Cerebellar nuclear complex (tissue), 1 donor: ENCODE results near the gene SCUBE1.
"Not testable (repeated sequence)": the region's sequence is repeated elsewhere in the genome, so short reads cannot be mapped to it uniquely, and the experiment has no call there.

Experiments
- DNase-seq, 2 experiments: peaks; one replicate each; lab custom pipeline; 2025; lab: John Stamatoyannopoulos, UW

Gene SCUBE1

GRCh38 chr22:43356881-43357280 is 13.7 kb upstream of the SCUBE1 start:
- no peak for DNase-seq

GRCh38 chr22:43355688-43356087 is 12.5 kb upstream of the SCUBE1 start:
- not testable (repeated sequence) for DNase-seq

- no peak for DNase-seq
Observed at GRCh38 chr22:43351966-43352345, 8.8 kb upstream of the SCUBE1 start.

DNA sequence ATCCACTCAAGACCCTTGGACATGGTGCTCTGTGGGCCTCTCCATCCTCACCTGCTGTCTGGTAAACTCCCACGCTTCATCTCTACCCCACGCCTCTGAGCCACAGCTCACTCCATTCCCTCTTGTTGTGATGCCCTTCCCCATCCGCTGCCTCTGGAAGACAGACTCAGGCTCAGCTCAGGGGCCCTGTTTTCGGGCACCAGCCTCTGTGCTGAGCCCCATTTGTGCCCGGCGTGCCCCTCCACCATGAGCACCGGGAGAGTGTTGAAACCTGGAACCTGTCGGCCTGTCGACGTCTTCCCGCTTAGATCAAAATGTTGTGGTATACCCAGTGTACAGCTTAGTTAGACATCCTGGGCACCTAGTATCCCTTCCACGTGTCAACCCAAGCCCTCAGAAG is 6.5 kb upstream of the SCUBE1 start:
- DNase-seq, result no peak

DNA sequence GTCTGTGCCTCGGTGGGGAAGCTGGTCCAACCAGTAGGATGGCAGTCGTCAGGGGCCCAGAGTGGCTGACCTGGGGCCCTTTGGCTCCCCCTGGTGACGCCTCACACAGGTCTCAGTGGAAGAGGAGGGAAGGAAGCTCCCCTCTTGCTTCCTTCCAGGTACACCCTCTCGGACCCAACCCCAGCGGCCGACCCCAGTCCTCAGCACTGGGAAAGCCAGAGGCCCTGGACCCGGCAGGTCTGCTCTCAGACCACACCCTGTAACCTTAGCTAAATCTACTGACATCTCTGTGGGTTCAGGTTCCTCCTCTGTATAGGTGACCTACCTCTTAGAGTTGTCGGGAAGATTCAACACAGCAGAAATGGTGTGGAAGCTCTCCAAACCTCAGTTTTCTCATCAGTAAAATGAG is 3.4 kb upstream of the SCUBE1 start:
- DNase-seq, result no peak

DNA sequence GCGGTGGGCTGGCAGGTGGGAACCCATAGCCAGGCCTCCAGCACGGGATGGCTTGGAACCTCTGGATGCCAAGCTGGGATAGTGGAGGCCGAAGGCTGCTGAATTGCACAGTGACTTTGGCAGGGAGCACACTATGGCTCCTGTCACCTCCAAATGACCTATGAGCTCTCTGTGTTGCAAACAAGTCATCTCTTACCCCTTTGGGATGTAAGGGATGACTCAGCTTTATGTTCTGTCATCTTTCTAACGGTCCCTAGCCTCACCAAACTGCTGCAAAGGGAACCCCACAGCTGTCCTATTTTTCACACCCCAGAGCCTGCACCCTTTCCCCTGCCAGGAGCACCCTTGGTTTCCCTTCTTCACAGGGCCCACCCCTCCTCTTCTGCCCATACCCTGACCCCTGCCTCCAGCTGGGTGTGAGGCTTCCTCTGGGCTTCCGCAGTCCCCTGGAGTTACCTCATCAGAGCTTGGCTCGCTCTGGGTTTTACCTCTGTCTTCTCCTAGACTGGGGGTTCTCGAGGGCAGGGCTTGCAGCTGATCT is 2.7 kb upstream of the SCUBE1 start:
- DNase-seq, result no peak

DNA sequence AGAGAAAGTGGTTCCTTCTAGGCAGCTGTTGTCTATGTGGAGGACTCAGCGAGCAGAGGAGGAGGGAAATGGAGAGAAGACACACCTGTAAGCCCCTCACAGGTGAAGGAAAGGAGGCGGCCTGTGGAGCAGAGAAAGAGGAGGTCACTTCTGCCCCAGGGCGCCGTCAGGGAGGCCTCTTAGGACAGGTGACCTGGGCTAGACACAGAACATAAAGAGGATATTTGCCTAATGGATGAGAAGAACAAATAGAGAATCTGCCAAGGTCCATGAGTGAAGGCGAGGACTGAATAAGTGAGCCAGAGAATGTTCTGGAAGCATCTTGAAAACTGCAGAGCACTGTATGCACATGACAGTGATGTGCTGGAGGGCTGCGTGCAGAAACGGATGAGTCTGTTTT is 2.2 kb upstream of the SCUBE1 start:
- no peak for DNase-seq

GRCh38 chr22:43344520-43344787 is 1.3 kb upstream of the SCUBE1 start:
- DNase-seq, result no peak

- DNase-seq, result no peak
Observed at GRCh38 chr22:43343670-43344519, 723 bp upstream of the SCUBE1 start.

DNA sequence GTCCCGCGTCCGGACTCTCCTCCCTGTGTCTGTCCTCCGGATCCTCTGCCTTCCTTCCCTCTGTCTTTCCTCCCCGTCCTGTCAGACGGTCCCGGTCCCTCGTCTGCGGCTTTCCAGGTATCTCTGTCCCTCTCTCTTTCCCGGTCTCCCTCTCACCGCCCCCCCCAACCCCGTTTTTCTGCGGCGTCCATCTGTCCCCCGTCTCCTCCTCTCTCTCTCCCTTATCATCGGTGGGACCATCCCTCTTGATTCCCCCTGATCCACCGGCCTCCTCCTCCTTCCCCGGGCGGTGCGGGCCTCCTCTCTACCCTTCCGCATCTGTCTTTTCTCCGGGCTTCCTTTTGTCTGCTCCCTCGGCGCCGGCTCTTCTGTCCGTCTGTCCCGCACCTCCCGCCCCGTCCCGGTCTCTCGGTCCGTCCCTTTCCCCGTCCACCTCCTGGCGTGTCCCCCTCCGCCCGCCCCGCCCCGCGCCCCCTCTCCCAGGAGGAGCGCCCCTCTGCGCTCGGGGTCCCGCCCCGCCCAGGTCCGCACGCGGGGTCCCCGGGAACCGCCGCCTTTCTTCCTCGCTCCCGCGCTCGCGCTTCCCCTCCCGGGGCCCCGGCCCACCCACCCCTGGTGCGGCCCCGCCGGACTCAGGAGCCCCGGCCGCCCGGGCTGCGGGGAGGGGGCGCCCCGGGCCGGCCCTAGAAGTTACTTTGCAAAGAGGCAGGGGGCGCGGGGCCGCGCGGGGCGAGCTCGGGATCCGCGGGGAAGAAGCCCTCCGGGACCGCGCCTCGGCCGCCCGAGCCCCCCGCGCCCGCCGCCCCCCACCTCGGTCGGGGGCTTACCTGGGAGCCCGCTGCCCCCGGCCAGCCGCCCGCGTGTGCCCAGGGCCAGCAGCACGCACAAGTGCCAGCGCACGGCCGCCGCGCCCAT is 568 bp downstream of the SCUBE1 start:
- no peak for DNase-seq

DNA sequence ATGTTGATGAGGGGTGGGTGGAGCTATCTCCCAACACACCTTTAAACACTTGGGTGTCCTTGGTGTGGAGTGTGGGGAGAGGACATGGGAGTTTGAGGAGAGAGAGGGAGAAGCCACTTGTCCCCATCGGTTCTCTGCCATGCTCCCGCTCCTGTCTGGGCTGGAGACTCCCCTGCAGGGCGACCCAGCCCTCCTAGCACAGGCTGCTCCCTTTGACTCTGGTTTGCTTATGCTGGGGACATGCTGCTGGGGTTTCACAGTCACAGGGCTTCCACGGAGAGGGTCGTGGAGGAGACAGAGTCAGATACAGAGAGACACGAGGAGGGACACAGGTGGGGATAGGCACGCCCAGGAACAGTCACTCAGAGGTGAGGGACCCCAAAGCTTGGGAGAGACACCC is 1.6 kb downstream of the SCUBE1 start:
- DNase-seq, result no peak

- DNase-seq, result no peak
Observed at GRCh38 chr22:43338766-43339345, 4.3 kb downstream of the SCUBE1 start.

- no peak for DNase-seq
Observed at GRCh38 chr22:43337946-43338345, 5.2 kb downstream of the SCUBE1 start.

DNA sequence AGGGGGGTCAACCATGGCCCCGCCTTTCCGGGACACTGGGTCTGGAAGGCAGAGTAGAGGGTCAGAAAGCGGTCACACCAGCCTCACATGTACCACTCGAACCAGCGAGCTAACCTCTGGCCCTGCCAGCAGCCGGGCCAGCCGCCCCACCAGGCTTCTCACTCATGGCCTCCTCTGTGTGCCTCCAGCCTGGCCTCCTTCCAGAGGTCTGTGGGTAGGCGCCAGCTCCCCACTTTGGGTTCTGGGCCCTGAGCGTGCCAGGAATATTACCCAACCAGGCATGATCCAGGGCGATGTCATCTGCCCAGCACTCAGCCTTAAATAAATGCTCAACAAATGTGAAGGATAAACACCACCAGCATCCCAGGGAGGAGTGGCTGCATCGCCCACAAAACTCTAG is 5.8 kb downstream of the SCUBE1 start:
- DNase-seq, result no peak

DNA sequence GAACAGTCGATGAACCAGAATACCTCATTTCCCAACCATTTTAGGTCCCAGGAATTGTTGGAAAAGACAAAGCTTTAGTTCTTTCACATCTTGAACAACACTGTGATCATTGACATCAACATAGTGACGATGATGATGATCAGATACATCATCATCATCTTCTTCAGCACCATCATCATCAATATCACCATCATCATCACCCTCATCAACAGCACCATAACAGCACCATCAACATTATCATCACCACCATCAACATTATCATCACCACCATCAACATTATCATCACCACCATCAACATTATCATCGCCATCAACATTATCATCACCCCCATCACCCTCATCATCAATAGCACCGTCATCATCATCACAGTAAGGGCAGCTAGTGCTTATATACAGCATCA is 8.8 kb downstream of the SCUBE1 start:
- no peak for DNase-seq

GRCh38 chr22:43333978-43334377 is 9.2 kb downstream of the SCUBE1 start:
- DNase-seq, result no peak

DNA sequence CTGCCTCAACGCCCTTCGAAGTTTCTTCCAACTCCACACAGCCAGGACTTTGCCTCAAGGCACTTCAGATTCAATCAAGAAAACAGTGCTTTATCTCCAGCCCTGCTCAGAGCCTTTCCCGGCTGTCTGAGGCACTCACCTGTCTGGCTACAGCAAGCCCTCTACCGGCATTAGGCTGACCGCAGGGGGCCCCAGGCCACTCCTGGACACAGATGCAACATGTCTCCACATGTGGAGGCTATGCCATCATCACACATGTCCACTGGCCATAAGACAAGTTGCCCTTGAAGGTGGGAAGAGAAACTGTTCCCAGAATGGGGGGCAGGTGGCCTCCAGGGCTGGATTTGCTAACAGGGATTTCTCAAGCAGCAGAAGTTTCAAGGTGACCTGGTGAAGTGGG is 10.0 kb downstream of the SCUBE1 start:
- no peak for DNase-seq

GRCh38 chr22:43331698-43332097 is 11.5 kb downstream of the SCUBE1 start:
- DNase-seq, result no peak

GRCh38 chr22:43331069-43331451 is 12.1 kb downstream of the SCUBE1 start:
- no peak for DNase-seq

- DNase-seq, result no peak
Observed at GRCh38 chr22:43330178-43331068, 12.7 kb downstream of the SCUBE1 start.

DNA sequence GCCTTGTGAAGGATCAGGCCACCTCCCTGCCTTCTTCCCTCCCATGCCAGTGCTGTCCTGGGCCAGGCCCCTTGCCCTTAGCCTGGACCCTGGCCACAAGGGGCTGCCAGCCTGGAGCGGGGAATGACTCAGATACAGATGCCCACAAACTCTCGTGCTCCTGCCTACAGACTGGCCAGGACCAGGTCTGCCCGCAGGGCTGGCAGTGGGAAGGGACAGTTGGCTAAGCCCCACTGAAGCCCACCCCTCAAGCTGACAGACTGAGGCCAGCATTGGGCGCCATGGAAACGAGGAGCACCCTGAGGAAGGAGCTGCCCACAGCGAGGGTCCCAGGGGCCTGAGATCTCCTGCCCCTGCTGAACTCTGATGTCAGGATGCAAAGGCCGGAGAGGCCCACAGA is 14.1 kb downstream of the SCUBE1 start:
- DNase-seq, result no peak

- DNase-seq, result no peak
Observed at GRCh38 chr22:43327157-43327438, 16.1 kb downstream of the SCUBE1 start.
